ENCODE results near the gene ITGAD.
"Not testable (repeated sequence)": the region's sequence is repeated elsewhere in the genome, so short reads cannot be mapped to it uniquely, and the experiment has no call there.

Gene ITGAD

DNA sequence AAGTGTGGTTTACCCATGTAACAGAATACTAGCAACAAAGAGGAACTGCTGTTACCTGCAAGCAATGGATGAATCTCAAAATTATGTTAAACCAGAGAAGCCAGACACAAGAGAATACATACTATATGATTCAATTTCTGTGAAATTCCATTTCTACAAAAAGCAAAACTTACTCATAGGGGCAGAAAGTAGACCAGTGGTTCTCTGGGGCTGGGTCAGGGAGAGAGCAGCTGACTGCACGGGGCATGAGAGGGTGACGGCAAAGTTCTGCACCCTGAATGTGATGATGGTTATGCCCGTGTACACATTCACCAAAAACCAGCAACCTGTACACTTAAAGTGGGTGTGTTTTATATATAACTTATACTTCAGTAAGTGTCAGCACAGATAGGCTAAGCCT is 46.4 kb downstream of the ITGAD start:
- no peak overlapping the region for H3K9ac ChIP-seq (ENCODE audit: low read length)
- H3K36me3 ChIP-seq (ENCODE audit: control insufficient read depth, low read depth, low read length) = no peaks in the 10 kb centered on the region
- H3K27me3 ChIP-seq (ENCODE audit: control insufficient read depth, insufficient read depth, low read length) = no peaks in the 10 kb centered on the region
- no peaks in the 10 kb centered on the region for H3K9me3 ChIP-seq (ENCODE audit: control insufficient read depth, low read depth, low read length)
- no peaks in the 10 kb centered on the region for H3K4me1 ChIP-seq (ENCODE audit: control insufficient read depth, low read depth, low read length)
- H3K27ac ChIP-seq (ENCODE audit: low read length) = no peak overlapping the region
- H3K4me3 ChIP-seq (ENCODE audit: low read length) = no peak overlapping the region

- H3K4me1 ChIP-seq (ENCODE audit: control insufficient read depth, low read depth, low read length) = no peaks in the 10 kb centered on the region
- no peak overlapping the region for H3K27ac ChIP-seq (ENCODE audit: low read length)
- H3K36me3 ChIP-seq (ENCODE audit: control insufficient read depth, low read depth, low read length) = no peaks in the 10 kb centered on the region
- no peak overlapping the region for H3K9ac ChIP-seq (ENCODE audit: low read length)
- no peaks in the 10 kb centered on the region for H3K9me3 ChIP-seq (ENCODE audit: control insufficient read depth, low read depth, low read length)
- no peak overlapping the region for H3K4me3 ChIP-seq (ENCODE audit: low read length)
- no peaks in the 10 kb centered on the region for H3K27me3 ChIP-seq (ENCODE audit: control insufficient read depth, insufficient read depth, low read length)
Observed at GRCh38 chr16:31440516-31441184, 47.5 kb downstream of the ITGAD start.

DNA sequence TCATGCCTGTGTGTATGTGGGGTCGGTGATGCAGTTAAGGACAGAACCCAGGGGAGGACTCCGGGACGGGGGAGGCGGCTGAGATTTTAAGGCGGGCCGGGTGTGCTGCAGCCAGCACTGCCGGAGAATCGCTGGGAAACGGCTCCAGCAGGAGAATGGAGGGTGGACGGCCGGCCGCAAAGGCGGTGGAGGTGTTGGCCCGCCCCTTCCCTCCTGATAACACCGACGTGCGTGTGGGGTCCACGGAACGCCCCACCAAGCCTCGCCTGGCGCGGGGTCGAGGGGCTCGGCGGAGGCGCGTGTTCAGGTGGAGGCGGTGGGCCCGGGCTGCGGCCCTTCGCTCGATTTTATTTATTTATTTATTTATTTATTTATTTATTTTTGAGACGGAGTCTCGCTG is 48.8 kb downstream of the ITGAD start:
- Histone ChIP-seq H3K27me3 (ENCODE audit: control insufficient read depth, insufficient read depth, low read length) (no peaks in the 10 kb centered on the region), H3K9me3 (ENCODE audit: control insufficient read depth, low read depth, low read length) (no peaks in the 10 kb centered on the region), H3K4me1 (ENCODE audit: control insufficient read depth, low read depth, low read length) (no peaks in the 10 kb centered on the region), H3K27ac (ENCODE audit: low read length) (no peak overlapping the region), H3K9ac (ENCODE audit: low read length) (no peak overlapping the region), H3K36me3 (ENCODE audit: control insufficient read depth, low read depth, low read length) (no peaks in the 10 kb centered on the region), H3K4me3 (ENCODE audit: low read length) (no peak overlapping the region)

- H3K36me3 ChIP-seq (ENCODE audit: control insufficient read depth, low read depth, low read length); H3K4me3 ChIP-seq (ENCODE audit: low read length); H3K4me1 ChIP-seq (ENCODE audit: control insufficient read depth, low read depth, low read length); H3K27ac ChIP-seq (ENCODE audit: low read length); H3K27me3 ChIP-seq (ENCODE audit: control insufficient read depth, insufficient read depth, low read length); H3K9me3 ChIP-seq (ENCODE audit: control insufficient read depth, low read depth, low read length); H3K9ac ChIP-seq (ENCODE audit: low read length): not testable (repeated sequence)
Observed at GRCh38 chr16:31445931-31446330, 52.8 kb downstream of the ITGAD start.

DNA sequence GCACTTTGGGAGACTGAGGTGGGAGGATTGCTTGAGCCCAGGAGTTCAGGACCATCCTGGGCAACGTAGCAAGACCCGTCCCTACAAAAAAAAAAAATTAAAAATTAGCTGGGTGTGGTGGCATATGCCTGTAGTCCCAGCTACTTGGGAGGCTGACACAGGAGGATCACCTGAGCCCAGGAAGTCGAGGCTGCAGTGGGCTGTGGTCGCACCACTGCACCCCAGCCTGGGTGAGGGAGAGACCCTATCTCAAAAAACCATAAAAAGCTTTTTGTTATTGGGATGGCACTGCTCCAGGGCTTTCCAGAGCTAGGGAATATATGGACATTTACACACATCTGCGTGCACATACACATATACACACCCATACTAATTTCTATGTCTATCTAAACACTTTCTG is 58.1 kb downstream of the ITGAD start:
- Histone ChIP-seq H3K9me3 (ENCODE audit: control insufficient read depth, low read depth, low read length) (no peaks in the 10 kb centered on the region), H3K27ac (ENCODE audit: low read length) (no peak overlapping the region), H3K4me1 (ENCODE audit: control insufficient read depth, low read depth, low read length) (peaks cover 20% of the 10 kb centered on the region), H3K9ac (ENCODE audit: low read length) (no peak overlapping the region), H3K36me3 (ENCODE audit: control insufficient read depth, low read depth, low read length) (no peaks in the 10 kb centered on the region), H3K27me3 (ENCODE audit: control insufficient read depth, insufficient read depth, low read length) (no peaks in the 10 kb centered on the region), H3K4me3 (ENCODE audit: low read length) (no peak overlapping the region)

- Histone ChIP-seq H3K27me3 (ENCODE audit: control insufficient read depth, insufficient read depth, low read length) (no peaks in the 10 kb centered on the region), H3K4me1 (ENCODE audit: control insufficient read depth, low read depth, low read length) (peaks cover 20% of the 10 kb centered on the region), H3K27ac (ENCODE audit: low read length) (no peak overlapping the region), H3K9ac (ENCODE audit: low read length) (no peak overlapping the region), H3K36me3 (ENCODE audit: control insufficient read depth, low read depth, low read length) (no peaks in the 10 kb centered on the region), H3K4me3 (ENCODE audit: low read length) (no peak overlapping the region), H3K9me3 (ENCODE audit: control insufficient read depth, low read depth, low read length) (no peaks in the 10 kb centered on the region)
Observed at GRCh38 chr16:31451681-31452351, 58.7 kb downstream of the ITGAD start.

DNA sequence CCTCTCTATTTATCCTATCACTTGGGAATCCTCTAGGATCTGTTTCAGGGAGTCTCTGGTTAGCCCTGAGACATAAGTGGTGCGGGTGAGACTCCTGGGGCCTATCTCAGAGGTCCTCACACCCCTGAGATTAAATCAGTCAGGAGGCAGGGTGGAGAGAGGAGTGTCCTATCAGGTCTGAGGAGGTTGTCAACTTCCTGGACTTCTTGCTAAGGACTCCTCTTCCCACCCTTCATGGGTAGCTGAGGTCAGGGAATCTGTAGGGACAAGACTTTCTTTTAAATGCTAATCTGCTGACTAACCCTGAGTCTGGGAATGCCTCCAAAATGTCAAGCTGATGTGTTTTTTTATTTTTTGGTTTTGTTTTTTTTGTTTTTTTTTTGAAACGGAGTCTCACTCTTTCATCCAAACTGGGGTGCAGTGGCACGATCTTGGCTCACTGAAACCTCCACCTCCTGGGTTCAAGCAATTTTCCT is 59.5 kb downstream of the ITGAD start:
- no peaks in the 10 kb centered on the region for H3K9me3 ChIP-seq (ENCODE audit: control insufficient read depth, low read depth, low read length)
- H3K27ac ChIP-seq (ENCODE audit: low read length) = no peak overlapping the region
- no peaks in the 10 kb centered on the region for H3K36me3 ChIP-seq (ENCODE audit: control insufficient read depth, low read depth, low read length)
- H3K4me3 ChIP-seq (ENCODE audit: low read length) = no peak overlapping the region
- H3K4me1 ChIP-seq (ENCODE audit: control insufficient read depth, low read depth, low read length) = peaks cover 20% of the 10 kb centered on the region
- H3K27me3 ChIP-seq (ENCODE audit: control insufficient read depth, insufficient read depth, low read length) = no peaks in the 10 kb centered on the region
- no peak overlapping the region for H3K9ac ChIP-seq (ENCODE audit: low read length)

DNA sequence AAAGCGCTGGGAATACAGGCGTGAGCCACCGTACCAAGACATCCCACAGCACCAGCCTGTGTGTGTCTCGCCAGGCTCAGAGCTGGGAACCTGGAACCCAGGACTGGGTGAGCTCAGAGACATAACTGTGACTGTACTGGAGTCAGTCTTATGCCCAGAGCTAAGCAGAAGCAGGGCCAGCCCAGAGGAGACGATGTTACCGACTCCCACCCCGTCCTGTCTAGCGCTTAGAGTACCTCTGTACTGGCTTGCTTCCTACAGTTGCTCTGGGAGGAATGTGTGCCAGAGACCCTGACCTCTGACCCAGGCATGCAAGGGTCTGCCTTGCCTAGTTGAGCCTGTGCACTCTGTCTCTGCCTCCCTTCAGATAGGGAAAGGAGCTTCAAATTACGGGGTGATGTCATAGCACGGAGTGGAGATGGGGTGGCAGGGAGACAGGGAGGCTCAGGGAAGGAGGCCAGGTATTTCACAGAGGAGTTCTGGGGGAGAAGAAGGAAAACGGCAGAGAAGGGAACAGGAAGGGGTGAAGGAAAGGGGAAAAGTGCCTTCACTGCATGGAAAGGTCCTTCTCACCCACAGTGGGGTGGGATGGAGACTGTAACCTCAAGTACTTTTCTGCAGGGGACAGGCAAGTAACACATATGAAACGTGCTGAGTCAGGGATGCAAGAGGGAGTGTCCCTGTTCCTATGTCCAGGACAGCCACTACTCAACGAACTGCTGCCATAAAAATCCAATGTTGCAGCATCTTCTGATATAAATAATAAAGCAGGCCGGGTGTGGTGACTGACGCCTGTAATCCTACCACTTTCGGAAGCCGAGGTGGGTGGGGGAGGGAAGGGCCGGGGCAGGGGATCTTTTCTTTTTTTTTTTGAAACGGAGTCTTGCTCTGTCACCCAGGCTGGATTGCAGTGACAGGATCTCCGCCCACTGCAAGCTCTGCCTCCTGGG is 60.4 kb downstream of the ITGAD start:
- Histone ChIP-seq H3K9ac (ENCODE audit: low read length) (no peak overlapping the region), H3K27me3 (ENCODE audit: control insufficient read depth, insufficient read depth, low read length) (no peaks in the 10 kb centered on the region), H3K4me3 (ENCODE audit: low read length) (no peak overlapping the region), H3K27ac (ENCODE audit: low read length) (no peak overlapping the region), H3K9me3 (ENCODE audit: control insufficient read depth, low read depth, low read length) (no peaks in the 10 kb centered on the region), H3K4me1 (ENCODE audit: control insufficient read depth, low read depth, low read length) (peaks cover 20% of the 10 kb centered on the region), H3K36me3 (ENCODE audit: control insufficient read depth, low read depth, low read length) (no peaks in the 10 kb centered on the region)

- Histone ChIP-seq H3K4me1 (ENCODE audit: control insufficient read depth, low read depth, low read length) (peaks cover 20% of the 10 kb centered on the region), H3K27ac (ENCODE audit: low read length) (no peak overlapping the region), H3K36me3 (ENCODE audit: control insufficient read depth, low read depth, low read length) (no peaks in the 10 kb centered on the region), H3K27me3 (ENCODE audit: control insufficient read depth, insufficient read depth, low read length) (no peaks in the 10 kb centered on the region), H3K4me3 (ENCODE audit: low read length) (no peak overlapping the region), H3K9me3 (ENCODE audit: control insufficient read depth, low read depth, low read length) (no peaks in the 10 kb centered on the region), H3K9ac (ENCODE audit: low read length) (no peak overlapping the region)
Observed at GRCh38 chr16:31455601-31456314, 62.6 kb downstream of the ITGAD start.

- Histone ChIP-seq H3K4me3 (ENCODE audit: low read length) (no peak overlapping the region), H3K9ac (ENCODE audit: low read length) (no peak overlapping the region), H3K36me3 (ENCODE audit: control insufficient read depth, low read depth, low read length) (no peaks in the 10 kb centered on the region), H3K4me1 (ENCODE audit: control insufficient read depth, low read depth, low read length) (peaks cover 20% of the 10 kb centered on the region), H3K27ac (ENCODE audit: low read length) (no peak overlapping the region), H3K27me3 (ENCODE audit: control insufficient read depth, insufficient read depth, low read length) (no peaks in the 10 kb centered on the region), H3K9me3 (ENCODE audit: control insufficient read depth, low read depth, low read length) (no peaks in the 10 kb centered on the region)
Observed at GRCh38 chr16:31456988-31457360, 63.8 kb downstream of the ITGAD start.
